Prostate gland (tissue), 2 donors: ENCODE data around the gene JUN.

Source experiments
- POLR2A ChIP-seq: fragments of 450-650 bp; IDR thresholded peaks from one replicate; pipeline ENCODE4 v1.6.1; 2016; ENCODE audit warnings: antibody characterized with exemption, mild to moderate bottlenecking
- POLR2AphosphoS5 ChIP-seq: sonication (generic); formaldehyde crosslinking; IDR thresholded peaks from one replicate; pipeline ENCODE4 v1.6.1; 2017; ENCODE audit warnings: antibody characterized with exemption
- TF ChIP-seq, protein P1 (sequence below), 4 experiments: fragments of 200-600 bp in 2 of 4; fragments of 450-650 bp in 2 of 4; sonication (generic) in 2 of 4; IDR thresholded peaks; 1 replicate in 3 of 4; 2 replicates in 1 of 4; pipeline ENCODE4 v1.5.1; 2016 to 2019; ENCODE audit warnings: antibody characterized with exemption in 4 of 4, mild to moderate bottlenecking in 2 of 4, moderate library complexity in 2 of 4

- TF ChIP-seq, protein P1, sequence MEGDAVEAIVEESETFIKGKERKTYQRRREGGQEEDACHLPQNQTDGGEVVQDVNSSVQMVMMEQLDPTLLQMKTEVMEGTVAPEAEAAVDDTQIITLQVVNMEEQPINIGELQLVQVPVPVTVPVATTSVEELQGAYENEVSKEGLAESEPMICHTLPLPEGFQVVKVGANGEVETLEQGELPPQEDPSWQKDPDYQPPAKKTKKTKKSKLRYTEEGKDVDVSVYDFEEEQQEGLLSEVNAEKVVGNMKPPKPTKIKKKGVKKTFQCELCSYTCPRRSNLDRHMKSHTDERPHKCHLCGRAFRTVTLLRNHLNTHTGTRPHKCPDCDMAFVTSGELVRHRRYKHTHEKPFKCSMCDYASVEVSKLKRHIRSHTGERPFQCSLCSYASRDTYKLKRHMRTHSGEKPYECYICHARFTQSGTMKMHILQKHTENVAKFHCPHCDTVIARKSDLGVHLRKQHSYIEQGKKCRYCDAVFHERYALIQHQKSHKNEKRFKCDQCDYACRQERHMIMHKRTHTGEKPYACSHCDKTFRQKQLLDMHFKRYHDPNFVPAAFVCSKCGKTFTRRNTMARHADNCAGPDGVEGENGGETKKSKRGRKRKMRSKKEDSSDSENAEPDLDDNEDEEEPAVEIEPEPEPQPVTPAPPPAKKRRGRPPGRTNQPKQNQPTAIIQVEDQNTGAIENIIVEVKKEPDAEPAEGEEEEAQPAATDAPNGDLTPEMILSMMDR (IDR thresholded peaks at IDR 0.05), result no peak
- TF ChIP-seq POLR2A (no peak), POLR2AphosphoS5 (no peak)
Observed at GRCh38 chr1:58792846-58793245, 9.0 kb upstream of the JUN start.
